K562 (cell line): Measurements from ENCODE around the gene NANOG. TPM values are rescaled to one million over a fixed set of nuclear protein-coding genes. Genes with fewer than 3 reads are reported as not detected.

Source experiments
- BRF1 ChIP-seq: IDR thresholded peaks from 3 replicates; pipeline ENCODE4 v1.6.1; 2011; ENCODE audit warnings: borderline replicate concordance, mild to moderate bottlenecking; ENCODE audit not compliant: insufficient read length; ENCODE audit errors: extremely low read depth
- KDM2B ChIP-seq: fragments of 250-450 bp; sonication (Bioruptor Pico); IDR thresholded peaks from 2 replicates; pipeline ENCODE4 v1.8.0; 2021; ENCODE audit warnings: mild to moderate bottlenecking, moderate library complexity
- KDM4B ChIP-seq, 2 experiments: fragments of 450-650 bp in 1 of 2; sonication (generic) in 1 of 2; IDR thresholded peaks; 2 replicates each; pipeline ENCODE4 v1.6.1; 2016 to 2017; ENCODE audit warnings: borderline replicate concordance in 2 of 2, antibody characterized with exemption in 1 of 2, low read depth in 1 of 2, mild to moderate bottlenecking in 1 of 2
- SNRNP70 ChIP-seq: fragments of 200-400 bp; formaldehyde crosslinking; optimal IDR thresholded peaks from 2 replicates; pipeline ENCODE3; 2017; ENCODE audit warnings: low read depth, low read length
- SRSF3 ChIP-seq: fragments of 200-400 bp; formaldehyde crosslinking; IDR thresholded peaks from 2 replicates; pipeline ENCODE4 v1.6.1; 2016; ENCODE audit warnings: mild to moderate bottlenecking, low read length, moderate library complexity; ENCODE audit not compliant: insufficient read depth
- SUPT5H ChIP-seq: fragments of 450-650 bp; IDR thresholded peaks from 2 replicates; pipeline ENCODE4 v1.6.1; 2016
- ZBTB8A ChIP-seq: fragments of 450-650 bp; IDR thresholded peaks from 2 replicates; pipeline ENCODE4 v1.6.1; 2018; ENCODE audit warnings: mild to moderate bottlenecking, moderate library complexity; ENCODE audit not compliant: partially characterized antibody
- ZNF174 ChIP-seq: fragments of 250-450 bp; sonication (Bioruptor Pico); IDR thresholded peaks from 2 replicates; pipeline ENCODE4 v1.4.0; 2020; ENCODE audit warnings: mild to moderate bottlenecking
- polyA plus RNA-seq, 8 experiments: library from polyadenylated mRNA; depleted of rRNA in 4 of 8; stranded (reverse) in 5 of 8; unstranded in 3 of 8; fragments of >200 nt; fragmentation: Nextera tagmentation in 2 of 8; fragmentation: Illumina TruSeq in 1 of 8; extraction: Ambion mirVana in 2 of 8; extraction: Trizol in 1 of 8; gene quantifications; 2 replicates each; pipeline versions ENCODE4 v1.2.1 to v1.2.3, GENCODE V29; 2011 to 2014; ENCODE audit warnings: inconsistent platforms in 1 of 8, missing spikeins in 1 of 8
- total RNA-seq, 7 experiments: library from RNA; depleted of rRNA in 6 of 7; stranded (reverse); fragments of >200 nt in 6 of 7; fragmentation: Illumina TruSeq in 2 of 7; extraction: Trizol in 2 of 7; gene quantifications; 2 replicates each; pipeline versions ENCODE4 v1.2.1 to v1.2.3, GENCODE V29; 2011 to 2021; ENCODE audit warnings: low replicate concordance in 1 of 7
- TF ChIP-seq, protein P1 (sequence below), 2 experiments: fragments of 450-650 bp in 1 of 2; sonication (generic) in 1 of 2; formaldehyde crosslinking in 1 of 2; IDR thresholded peaks; 2 replicates each; pipeline versions ENCODE4 v1.7.1 to v1.9.0; 2016 to 2022; ENCODE audit warnings: inconsistent platforms in 1 of 2, mild to moderate bottlenecking in 1 of 2, missing genetic modification reagents in 1 of 2
- TF ChIP-seq, protein P2 (sequence below), 2 experiments: IDR thresholded peaks; 2 replicates each; pipeline ENCODE4 v1.6.1; 2012; ENCODE audit warnings: improper control_type of control experiment in 2 of 2, low read depth in 2 of 2, low read length in 2 of 2, borderline replicate concordance in 1 of 2

NANOG gene
- total and polyA plus RNA-seq, 9 of the 15 experiments (the other 6 are each of a cell fraction or from before 2014, with no cell fraction given): 0.04 TPM; not detected in 8

DNA sequence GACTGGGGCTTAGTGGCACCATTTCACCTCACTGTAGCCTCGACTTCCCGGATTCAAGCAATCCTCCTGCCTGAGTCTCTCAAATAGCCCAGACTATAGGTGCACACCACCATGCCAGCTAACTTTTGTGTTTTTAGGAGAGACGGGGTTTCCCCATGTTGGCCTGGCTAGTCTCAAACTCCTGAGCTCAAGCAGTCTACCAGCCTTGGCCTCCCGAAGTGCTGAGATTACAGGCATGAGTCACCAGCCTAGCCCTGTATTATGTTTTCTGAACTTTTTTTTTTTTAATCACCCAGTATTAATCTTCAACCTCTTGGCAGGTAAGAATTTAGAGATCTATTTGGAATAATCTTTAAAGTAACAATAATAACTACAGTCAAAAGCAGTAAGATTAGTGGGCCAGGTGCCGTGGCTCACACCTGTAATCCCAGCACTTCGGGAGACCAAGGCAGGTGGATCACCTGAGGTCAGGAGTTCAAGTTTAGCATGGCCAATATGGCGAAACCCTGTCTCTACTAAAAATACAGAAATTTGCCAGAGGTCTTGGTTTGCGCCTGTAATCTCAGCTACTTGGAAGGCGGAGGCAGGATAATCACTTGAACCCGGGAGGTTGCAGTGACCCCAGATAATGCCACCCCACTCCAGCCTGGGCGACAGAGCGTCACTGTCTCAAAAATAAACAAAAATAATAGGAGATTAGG, 8.6 kb downstream of the NANOG start (continued):
- TF ChIP-seq, protein P1, sequence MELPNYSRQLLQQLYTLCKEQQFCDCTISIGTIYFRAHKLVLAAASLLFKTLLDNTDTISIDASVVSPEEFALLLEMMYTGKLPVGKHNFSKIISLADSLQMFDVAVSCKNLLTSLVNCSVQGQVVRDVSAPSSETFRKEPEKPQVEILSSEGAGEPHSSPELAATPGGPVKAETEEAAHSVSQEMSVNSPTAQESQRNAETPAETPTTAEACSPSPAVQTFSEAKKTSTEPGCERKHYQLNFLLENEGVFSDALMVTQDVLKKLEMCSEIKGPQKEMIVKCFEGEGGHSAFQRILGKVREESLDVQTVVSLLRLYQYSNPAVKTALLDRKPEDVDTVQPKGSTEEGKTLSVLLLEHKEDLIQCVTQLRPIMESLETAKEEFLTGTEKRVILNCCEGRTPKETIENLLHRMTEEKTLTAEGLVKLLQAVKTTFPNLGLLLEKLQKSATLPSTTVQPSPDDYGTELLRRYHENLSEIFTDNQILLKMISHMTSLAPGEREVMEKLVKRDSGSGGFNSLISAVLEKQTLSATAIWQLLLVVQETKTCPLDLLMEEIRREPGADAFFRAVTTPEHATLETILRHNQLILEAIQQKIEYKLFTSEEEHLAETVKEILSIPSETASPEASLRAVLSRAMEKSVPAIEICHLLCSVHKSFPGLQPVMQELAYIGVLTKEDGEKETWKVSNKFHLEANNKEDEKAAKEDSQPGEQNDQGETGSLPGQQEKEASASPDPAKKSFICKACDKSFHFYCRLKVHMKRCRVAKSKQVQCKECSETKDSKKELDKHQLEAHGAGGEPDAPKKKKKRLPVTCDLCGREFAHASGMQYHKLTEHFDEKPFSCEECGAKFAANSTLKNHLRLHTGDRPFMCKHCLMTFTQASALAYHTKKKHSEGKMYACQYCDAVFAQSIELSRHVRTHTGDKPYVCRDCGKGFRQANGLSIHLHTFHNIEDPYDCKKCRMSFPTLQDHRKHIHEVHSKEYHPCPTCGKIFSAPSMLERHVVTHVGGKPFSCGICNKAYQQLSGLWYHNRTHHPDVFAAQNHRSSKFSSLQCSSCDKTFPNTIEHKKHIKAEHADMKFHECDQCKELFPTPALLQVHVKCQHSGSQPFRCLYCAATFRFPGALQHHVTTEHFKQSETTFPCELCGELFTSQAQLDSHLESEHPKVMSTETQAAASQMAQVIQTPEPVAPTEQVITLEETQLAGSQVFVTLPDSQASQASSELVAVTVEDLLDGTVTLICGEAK (IDR thresholded peaks at IDR 0.05): no peak
- TF ChIP-seq, protein P1 (CRISPR knock-in tag; IDR thresholded peaks at IDR 0.05): no peak
- TF ChIP-seq KDM4B (IDR thresholded peaks at IDR 0.05; ENCODE audit: borderline replicate concordance in 2 of 2, low read depth in 1 of 2): no peak
- TF ChIP-seq ZBTB8A: no peak
- no peak for TF ChIP-seq ZNF174 (CRISPR knock-in tag)
- TF ChIP-seq SUPT5H: no peak
- TF ChIP-seq SRSF3: no peak
- no peak for TF ChIP-seq KDM2B
- TF ChIP-seq SNRNP70: no peak
- no peak for TF ChIP-seq BRF1
- TF ChIP-seq, protein P2, sequence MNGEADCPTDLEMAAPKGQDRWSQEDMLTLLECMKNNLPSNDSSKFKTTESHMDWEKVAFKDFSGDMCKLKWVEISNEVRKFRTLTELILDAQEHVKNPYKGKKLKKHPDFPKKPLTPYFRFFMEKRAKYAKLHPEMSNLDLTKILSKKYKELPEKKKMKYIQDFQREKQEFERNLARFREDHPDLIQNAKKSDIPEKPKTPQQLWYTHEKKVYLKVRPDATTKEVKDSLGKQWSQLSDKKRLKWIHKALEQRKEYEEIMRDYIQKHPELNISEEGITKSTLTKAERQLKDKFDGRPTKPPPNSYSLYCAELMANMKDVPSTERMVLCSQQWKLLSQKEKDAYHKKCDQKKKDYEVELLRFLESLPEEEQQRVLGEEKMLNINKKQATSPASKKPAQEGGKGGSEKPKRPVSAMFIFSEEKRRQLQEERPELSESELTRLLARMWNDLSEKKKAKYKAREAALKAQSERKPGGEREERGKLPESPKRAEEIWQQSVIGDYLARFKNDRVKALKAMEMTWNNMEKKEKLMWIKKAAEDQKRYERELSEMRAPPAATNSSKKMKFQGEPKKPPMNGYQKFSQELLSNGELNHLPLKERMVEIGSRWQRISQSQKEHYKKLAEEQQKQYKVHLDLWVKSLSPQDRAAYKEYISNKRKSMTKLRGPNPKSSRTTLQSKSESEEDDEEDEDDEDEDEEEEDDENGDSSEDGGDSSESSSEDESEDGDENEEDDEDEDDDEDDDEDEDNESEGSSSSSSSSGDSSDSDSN (IDR thresholded peaks at IDR 0.05; ENCODE audit: borderline replicate concordance in 1 of 2, low read depth in 2 of 2, low read length in 2 of 2): no peak
